BLaER1 treated with 17β-estradiol and CSF1 and Interleukin-3, amounts not matched to agents 10 nM and 100 nM (cell line): Measurements from ENCODE around the gene TENM3.
"Not testable (repeated sequence)": the region's sequence is repeated elsewhere in the genome, so short reads cannot be mapped to it uniquely, and the experiment has no call there.

ENCODE experiments used
- H3K27ac ChIP-seq, 11 experiments: shearing (Covaris generic); formaldehyde crosslinking; 2 replicates each; pipeline ENCODE4 v1.8.1; 2022
- H3K27me3 ChIP-seq, 11 experiments: shearing (Covaris generic); formaldehyde crosslinking; 2 replicates each; pipeline ENCODE4 v1.8.1; 2022
- H3K36me3 ChIP-seq, 11 experiments: shearing (Covaris generic); formaldehyde crosslinking; 2 replicates each; pipeline ENCODE4 v1.8.1; 2022
- H3K4me1 ChIP-seq, 10 experiments: shearing (Covaris generic); formaldehyde crosslinking; 2 replicates each; pipeline ENCODE4 v1.8.1; 2022
- H3K4me2 ChIP-seq, 11 experiments: shearing (Covaris generic); formaldehyde crosslinking; 2 replicates each; pipeline ENCODE4 v1.8.1; 2022
- H3K4me3 ChIP-seq, 10 experiments: shearing (Covaris generic); formaldehyde crosslinking; 2 replicates each; pipeline ENCODE4 v1.8.1; 2022
- H3K9ac ChIP-seq, 11 experiments: shearing (Covaris generic); formaldehyde crosslinking; 2 replicates each; pipeline ENCODE4 v1.8.1; 2022
- H3K9me3 ChIP-seq, 11 experiments: shearing (Covaris generic); formaldehyde crosslinking; replicated peaks in 1 of 11; 2 replicates each; pipeline ENCODE4 v1.8.1; 2022
- H4K20me1 ChIP-seq, 11 experiments: shearing (Covaris generic); formaldehyde crosslinking; 2 replicates each; pipeline ENCODE4 v1.8.1; 2022
- Cebpa-rat ChIP-seq, 11 experiments: shearing (Covaris generic); IDR thresholded peaks; 2 replicates each; pipeline ENCODE4 v1.8.1; 2022

The TENM3 gene

GRCh38 chr4:182807346-182807745 is 564.1 kb downstream of the TENM3 start:
- Histone ChIP-seq H4K20me1 (no peaks in the 10 kb centered on the region; a peak in 1 of 22 replicates), H3K9me3 (peaks cover 18 to 28% (median 23%) of the 10 kb centered on the region in 11 experiments), H3K27ac (peak overlapping the region in 9 of 11 experiments; percentile 45 to 72 (median 62); a peak in 16 of 22 replicates), H3K4me3 (peak overlapping the region in 4 of 10 experiments; percentile 49 to 65 (median 58); a peak in 6 of 20 replicates), H3K9ac (peak overlapping the region in 10 of 11 experiments; percentile 57 to 75 (median 72); a peak in 19 of 22 replicates), H3K36me3 (peaks cover 0 to 4% (median 0%) of the 10 kb centered on the region in 11 experiments; a peak in 1 of 22 replicates), H3K27me3 (no peaks in the 10 kb centered on the region), H3K4me1 (peaks cover 34 to 56% (median 45%) of the 10 kb centered on the region in 10 experiments), H3K4me2 (peak overlapping the region; percentile 79 to 95 (median 92))
- TF ChIP-seq Cebpa-rat (IDR thresholded peaks at IDR 0.05), result no peak

- H3K27me3 ChIP-seq, result no peaks in the 10 kb centered on the region
- no peaks in the 10 kb centered on the region; a peak in 1 of 22 replicates for H4K20me1 ChIP-seq
- TF ChIP-seq Cebpa-rat (IDR thresholded peaks at IDR 0.05), result no peak
- H3K27ac ChIP-seq, result peak overlapping the region in 8 of 11 experiments; percentile 45 to 92 (median 62); a peak in 14 of 22 replicates
- peak overlapping the region; percentile 79 to 95 (median 92) for H3K4me2 ChIP-seq
- peaks cover 35 to 55% (median 43%) of the 10 kb centered on the region in 10 experiments for H3K4me1 ChIP-seq
- peak overlapping the region in 7 of 11 experiments; percentile 70 to 75 (median 73); a peak in 7 of 22 replicates for H3K9ac ChIP-seq
- H3K9me3 ChIP-seq, result peaks cover 24 to 34% (median 30%) of the 10 kb centered on the region in 11 experiments
- peaks cover 0 to 4% (median 0%) of the 10 kb centered on the region in 11 experiments; a peak in 1 of 22 replicates for H3K36me3 ChIP-seq
- no peak overlapping the region; a peak in 1 of 20 replicates for H3K4me3 ChIP-seq
Observed at GRCh38 chr4:182807767-182808548, 564.8 kb downstream of the TENM3 start.

- H3K4me3 ChIP-seq, result peak overlapping the region in 5 of 10 experiments; percentile 13 to 54 (median 25); a peak in 8 of 20 replicates
- no peaks in the 10 kb centered on the region for H3K27me3 ChIP-seq
- no peaks in the 10 kb centered on the region; a peak in 1 of 22 replicates for H4K20me1 ChIP-seq
- H3K27ac ChIP-seq, result peak overlapping the region in 10 of 11 experiments; percentile 79 to 96 (median 86); a peak in 20 of 22 replicates
- peaks cover 29 to 43% (median 36%) of the 10 kb centered on the region in 11 experiments for H3K9me3 ChIP-seq
- peak overlapping the region; percentile 79 to 95 (median 92) for H3K4me2 ChIP-seq
- TF ChIP-seq Cebpa-rat (IDR thresholded peaks at IDR 0.05), result peak in 6 of 11 experiments; percentile 6 to 42 (median 20); a peak in 2 of 22 replicates
- peaks cover 0 to 4% (median 0%) of the 10 kb centered on the region in 11 experiments; a peak in 1 of 22 replicates for H3K36me3 ChIP-seq
- H3K9ac ChIP-seq, result peak overlapping the region in 10 of 11 experiments; percentile 34 to 76 (median 65); a peak in 17 of 22 replicates
- H3K4me1 ChIP-seq, result peaks cover 38 to 57% (median 48%) of the 10 kb centered on the region in 10 experiments
Observed at GRCh38 chr4:182808673-182809416, 565.6 kb downstream of the TENM3 start.

GRCh38 chr4:182809417-182810102 is 566.4 kb downstream of the TENM3 start:
- H3K4me2 ChIP-seq, result peak overlapping the region; percentile 79 to 95 (median 92)
- peak overlapping the region in 8 of 10 experiments; percentile 8 to 54 (median 32); a peak in 11 of 20 replicates for H3K4me3 ChIP-seq
- H3K36me3 ChIP-seq, result peaks cover 0 to 4% (median 0%) of the 10 kb centered on the region in 11 experiments; a peak in 1 of 22 replicates
- peak overlapping the region; percentile 34 to 76 (median 66); a peak in 21 of 22 replicates for H3K9ac ChIP-seq
- no peak for TF ChIP-seq Cebpa-rat (IDR thresholded peaks at IDR 0.05)
- H3K27me3 ChIP-seq, result no peaks in the 10 kb centered on the region
- H3K27ac ChIP-seq, result peak overlapping the region; percentile 39 to 96 (median 85); a peak in 21 of 22 replicates
- no peaks in the 10 kb centered on the region; a peak in 1 of 22 replicates for H4K20me1 ChIP-seq
- H3K9me3 ChIP-seq, result peaks cover 29 to 46% (median 40%) of the 10 kb centered on the region in 11 experiments
- peaks cover 38 to 57% (median 48%) of the 10 kb centered on the region in 10 experiments for H3K4me1 ChIP-seq

GRCh38 chr4:182810103-182810615 is 567.0 kb downstream of the TENM3 start:
- H3K9me3 ChIP-seq, result peaks cover 29 to 46% (median 40%) of the 10 kb centered on the region in 11 experiments
- peak overlapping the region in 5 of 11 experiments; percentile 50 to 76 (median 73); a peak in 7 of 22 replicates for H3K9ac ChIP-seq
- no peak for TF ChIP-seq Cebpa-rat (IDR thresholded peaks at IDR 0.05)
- H3K27ac ChIP-seq, result peak overlapping the region; percentile 39 to 96 (median 85); a peak in 21 of 22 replicates
- H3K36me3 ChIP-seq, result peaks cover 0 to 4% (median 0%) of the 10 kb centered on the region in 11 experiments; a peak in 1 of 22 replicates
- H3K4me3 ChIP-seq, result no peak overlapping the region
- no peaks in the 10 kb centered on the region; a peak in 1 of 22 replicates for H4K20me1 ChIP-seq
- H3K4me2 ChIP-seq, result peak overlapping the region; percentile 79 to 95 (median 92)
- peaks cover 38 to 57% (median 48%) of the 10 kb centered on the region in 10 experiments for H3K4me1 ChIP-seq
- no peaks in the 10 kb centered on the region for H3K27me3 ChIP-seq

- no peaks in the 10 kb centered on the region; a peak in 1 of 22 replicates for H4K20me1 ChIP-seq
- H3K9me3 ChIP-seq, result peaks cover 29 to 46% (median 40%) of the 10 kb centered on the region in 11 experiments
- H3K4me2 ChIP-seq, result peak overlapping the region in 7 of 11 experiments; percentile 0 to 20 (median 13); a peak in 6 of 22 replicates
- no peaks in the 10 kb centered on the region for H3K27me3 ChIP-seq
- H3K27ac ChIP-seq, result 0 out of 22 replicates have a peak overlapping the region, but pooled peaks of 1 of the 11 experiments have one; percentile 3
- TF ChIP-seq Cebpa-rat (IDR thresholded peaks at IDR 0.05), result no peak
- peaks cover 0 to 4% (median 0%) of the 10 kb centered on the region in 11 experiments; a peak in 1 of 22 replicates for H3K36me3 ChIP-seq
- no peak overlapping the region for H3K9ac ChIP-seq
- H3K4me3 ChIP-seq, result no peak overlapping the region
- peaks cover 29 to 36% (median 31%) of the 10 kb centered on the region in 10 experiments for H3K4me1 ChIP-seq
Observed at GRCh38 chr4:182812916-182813315, 569.7 kb downstream of the TENM3 start.

GRCh38 chr4:182814065-182814464 is 570.9 kb downstream of the TENM3 start:
- H3K4me2 ChIP-seq, H3K36me3 ChIP-seq, H3K27me3 ChIP-seq, H3K4me3 ChIP-seq, H3K9ac ChIP-seq, H4K20me1 ChIP-seq, H3K27ac ChIP-seq: not testable (repeated sequence)
- peaks cover 29 to 46% (median 40%) of the 10 kb centered on the region in 11 experiments for H3K9me3 ChIP-seq
- peaks cover 17 to 25% (median 20%) of the 10 kb centered on the region in 10 experiments for H3K4me1 ChIP-seq
